Stimulated activated naive CD4-positive, alpha-beta T cell treated with Interleukin-2 at 50 U/mL for 16 hours (primary cell): ENCODE measurements around the gene RLN3.

Experiments
- DNase-seq: peaks from one replicate; lab custom pipeline; 2025; lab: John Stamatoyannopoulos, UW

RLN3 gene

GRCh38 chr19:14027856-14028450 lies at the start of gene RLN3:
Gene RLN3, plus strand, starts transcription at chr19:14028148. Its CDS starts 57 bp downstream, at chr19:14028205.
- no peak for DNase-seq

- no peak for DNase-seq
These were observed 49.4 kb upstream of the RLN3 start for GRCh38 chr19:13978351-13979243.

GRCh38 chr19:13979244-13979615 lies 48.7 kb upstream of the RLN3 start:
- no peak for DNase-seq

GRCh38 chr19:13979686-13980085 lies 48.3 kb upstream of the RLN3 start:
- no peak for DNase-seq

GRCh38 chr19:13980340-13980739 lies 47.6 kb upstream of the RLN3 start:
- no peak for DNase-seq

GRCh38 chr19:13981021-13981420 lies 46.9 kb upstream of the RLN3 start:
- DNase-seq = no peak

- DNase-seq = no peak
These were observed 46.5 kb upstream of the RLN3 start for GRCh38 chr19:13981467-13981866.

- no peak for DNase-seq
These were observed 45.9 kb upstream of the RLN3 start for GRCh38 chr19:13981988-13982501.

- no peak for DNase-seq
These were observed 45.2 kb upstream of the RLN3 start for GRCh38 chr19:13982773-13983172.

GRCh38 chr19:13983213-13983889 lies 44.6 kb upstream of the RLN3 start:
- no peak for DNase-seq

GRCh38 chr19:13984186-13984585 lies 43.8 kb upstream of the RLN3 start:
- no peak for DNase-seq

GRCh38 chr19:13984875-13985741 lies 42.8 kb upstream of the RLN3 start:
- DNase-seq = no peak

GRCh38 chr19:13985771-13986347 lies 42.1 kb upstream of the RLN3 start:
- no peak for DNase-seq

- peak; percentile 98 for DNase-seq
These were observed 41.5 kb upstream of the RLN3 start for GRCh38 chr19:13986348-13986904.

GRCh38 chr19:13987101-13987890 lies 40.7 kb upstream of the RLN3 start:
- DNase-seq = no peak

GRCh38 chr19:13989487-13989886 lies 38.5 kb upstream of the RLN3 start:
- no peak for DNase-seq

- DNase-seq = no peak
These were observed 37.9 kb upstream of the RLN3 start for GRCh38 chr19:13990085-13990484.

GRCh38 chr19:13992025-13992424 lies 35.9 kb upstream of the RLN3 start:
- DNase-seq = no peak

- DNase-seq = no peak
These were observed 34.2 kb upstream of the RLN3 start for GRCh38 chr19:13993590-13994300.
